ENCODE measurements around the gene P4HTM.
A peak's percentile ranks its signal among the peaks of the same experiment; 100 is the strongest.

The P4HTM gene

DNA sequence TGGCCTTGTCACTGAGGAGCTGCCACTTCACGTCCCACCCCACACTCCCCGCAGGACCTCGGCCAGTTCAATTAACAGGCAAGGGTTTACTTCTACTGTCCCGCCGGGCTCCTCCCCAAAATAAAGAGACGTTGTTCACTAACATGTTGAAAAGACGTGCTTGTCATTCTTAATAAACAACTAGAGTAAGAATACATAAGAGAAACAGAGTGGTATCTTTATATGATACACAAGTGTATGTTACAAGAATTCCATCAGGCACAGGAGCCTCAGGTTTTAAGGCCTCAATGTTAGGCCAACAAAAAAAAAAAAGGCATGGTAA lies 39.5 kb downstream of the P4HTM start:
- no peak for DNase-seq (ENCODE audit: low read depth)
- peak overlapping the region; percentile 97 for H3K4me3 ChIP-seq (ENCODE audit: low read depth, low read length)
- TF ChIP-seq CTCF (IDR thresholded peaks at IDR 0.05; ENCODE audit: control insufficient read depth, extremely low read depth, insufficient read depth): no peak

- no peak for TF ChIP-seq CTCF (IDR thresholded peaks at IDR 0.05; ENCODE audit: control insufficient read depth, extremely low read depth, insufficient read depth)
- no peak for DNase-seq (ENCODE audit: low read depth)
- H3K4me3 ChIP-seq (ENCODE audit: low read depth, low read length): no peak overlapping the region
Observed at GRCh38 chr3:49030321-49030720, 40.3 kb downstream of the P4HTM start.

- DNase-seq (ENCODE audit: low read depth): no peak
- TF ChIP-seq CTCF (IDR thresholded peaks at IDR 0.05; ENCODE audit: control insufficient read depth, extremely low read depth, insufficient read depth): no peak
- no peak overlapping the region for H3K4me3 ChIP-seq (ENCODE audit: low read depth, low read length)
Observed at GRCh38 chr3:49032646-49033304, 42.7 kb downstream of the P4HTM start.

GRCh38 chr3:49034650-49035049 lies 44.6 kb downstream of the P4HTM start:
- TF ChIP-seq CTCF (IDR thresholded peaks at IDR 0.05; ENCODE audit: control insufficient read depth, extremely low read depth, insufficient read depth): no peak
- H3K4me3 ChIP-seq (ENCODE audit: low read depth, low read length): no peak overlapping the region
- no peak for DNase-seq (ENCODE audit: low read depth)

DNA sequence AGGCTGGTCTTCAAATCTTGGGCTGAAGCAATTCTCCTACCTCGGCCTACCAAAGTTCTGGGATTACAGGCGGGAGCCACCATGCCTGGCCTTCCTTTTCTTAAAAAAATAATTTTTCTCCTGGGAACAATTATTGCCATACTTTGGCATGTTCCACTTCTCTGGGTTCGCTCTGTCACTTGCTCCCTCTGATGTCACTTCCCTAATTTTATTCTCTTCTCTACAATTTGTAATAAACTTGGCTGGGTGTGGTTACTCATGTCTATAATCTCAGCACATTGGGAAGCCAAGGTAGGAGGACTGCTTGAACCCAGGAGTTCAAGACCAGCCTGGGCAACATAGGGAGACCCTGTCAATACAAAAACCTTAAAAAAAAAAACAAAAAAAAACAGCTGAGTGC lies 45.2 kb downstream of the P4HTM start:
- no peak for TF ChIP-seq CTCF (IDR thresholded peaks at IDR 0.05; ENCODE audit: control insufficient read depth, extremely low read depth, insufficient read depth)
- no peak overlapping the region for H3K4me3 ChIP-seq (ENCODE audit: low read depth, low read length)
- no peak for DNase-seq (ENCODE audit: low read depth)

DNA sequence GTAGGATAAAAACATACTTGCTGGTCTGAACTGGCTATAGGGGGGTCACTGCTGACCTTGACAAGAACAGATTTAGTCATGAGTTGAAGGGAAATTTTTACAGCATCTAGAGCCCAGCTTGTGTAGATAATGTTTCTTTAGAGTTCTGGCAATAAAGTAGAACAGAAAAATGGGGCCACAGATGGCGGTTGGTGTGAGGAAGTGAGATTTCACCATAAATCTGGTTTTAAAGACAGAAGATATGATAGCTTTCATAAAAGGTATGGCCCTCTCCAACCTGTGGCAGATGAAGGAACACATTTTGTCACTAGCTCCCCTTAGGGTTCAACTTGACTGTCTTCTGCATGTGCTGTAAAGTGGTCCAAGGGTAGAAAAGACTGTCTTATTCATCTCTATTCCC lies 63.5 kb downstream of the P4HTM start:
- no peak for DNase-seq (ENCODE audit: low read depth)
- no peak overlapping the region for H3K4me3 ChIP-seq (ENCODE audit: low read depth, low read length)
- TF ChIP-seq CTCF (IDR thresholded peaks at IDR 0.05; ENCODE audit: control insufficient read depth, extremely low read depth, insufficient read depth): no peak

DNA sequence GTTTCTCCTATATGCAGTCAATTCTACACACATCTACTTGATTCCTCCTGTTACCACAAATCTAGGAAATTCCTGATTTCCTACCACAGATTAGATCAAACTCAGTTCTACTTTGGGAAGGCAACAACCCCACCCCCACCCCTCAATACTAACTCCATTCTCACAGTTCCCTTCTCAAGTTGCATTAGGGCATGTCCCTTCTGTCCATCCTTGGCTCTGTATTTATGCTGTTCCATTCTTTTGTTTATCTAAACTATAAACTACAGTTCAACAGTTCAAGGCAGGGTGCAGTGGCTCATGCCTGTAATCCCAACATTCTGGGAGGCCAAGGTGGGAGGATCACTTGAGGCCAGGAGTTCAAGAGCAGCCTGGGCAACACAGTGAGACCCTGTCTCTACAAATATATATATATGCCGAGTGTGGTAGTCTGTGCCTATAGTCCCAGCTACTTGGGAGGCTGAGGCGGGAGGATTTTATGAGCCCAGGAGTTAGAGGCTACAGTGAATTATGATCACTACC lies 64.4 kb downstream of the P4HTM start:
- no peak for TF ChIP-seq CTCF (IDR thresholded peaks at IDR 0.05; ENCODE audit: control insufficient read depth, extremely low read depth, insufficient read depth)
- no peak for DNase-seq (ENCODE audit: low read depth)
- no peak overlapping the region for H3K4me3 ChIP-seq (ENCODE audit: low read depth, low read length)

Data from LNCaP clone FGC (cell line).